ENCODE measurements around the gene LNX2.
"Not testable (repeated sequence)": the region's sequence is repeated elsewhere in the genome, so short reads cannot be mapped to it uniquely, and the experiment has no call there.

LNX2 gene

GRCh38 chr13:27637289-27637626 is 16.9 kb upstream of the LNX2 start:
- no peak for DNase-seq (ENCODE audit: low read depth)

DNA sequence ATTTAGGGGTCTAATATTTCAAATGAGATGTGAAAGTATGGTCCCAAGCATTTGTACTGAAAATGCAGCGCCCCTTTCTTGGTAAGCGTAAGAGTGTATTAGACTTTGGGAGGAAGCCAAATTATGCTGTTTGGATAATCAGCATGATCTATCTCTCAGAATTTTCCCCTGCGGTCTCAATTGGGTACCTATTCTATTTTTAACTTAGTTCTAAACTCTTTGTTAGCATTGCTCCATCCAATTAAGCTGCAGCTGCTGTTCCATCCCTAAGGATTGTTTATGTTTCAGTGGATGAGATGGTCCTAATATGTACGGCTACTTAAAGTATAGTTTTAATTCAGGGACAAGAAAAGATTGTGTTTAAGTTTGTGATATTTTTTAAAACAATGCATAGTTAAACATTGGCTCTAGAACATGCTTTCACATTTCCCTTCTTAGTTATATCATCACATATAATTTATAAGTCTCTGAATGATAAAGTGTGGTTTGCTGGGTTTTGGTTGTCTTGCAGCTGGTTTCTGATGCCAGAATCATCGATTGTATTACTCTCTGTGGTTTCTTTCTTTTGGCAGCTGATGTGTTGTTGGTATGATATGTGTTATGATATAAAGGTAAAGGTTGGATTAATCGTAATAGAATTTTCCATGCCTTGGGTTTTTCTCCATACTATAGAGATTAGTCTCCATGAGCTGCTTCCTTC is 16.4 kb upstream of the LNX2 start:
- no peak for DNase-seq (ENCODE audit: low read depth)

GRCh38 chr13:27635266-27635665 is 14.9 kb upstream of the LNX2 start:
- no peak for DNase-seq (ENCODE audit: low read depth)

DNA sequence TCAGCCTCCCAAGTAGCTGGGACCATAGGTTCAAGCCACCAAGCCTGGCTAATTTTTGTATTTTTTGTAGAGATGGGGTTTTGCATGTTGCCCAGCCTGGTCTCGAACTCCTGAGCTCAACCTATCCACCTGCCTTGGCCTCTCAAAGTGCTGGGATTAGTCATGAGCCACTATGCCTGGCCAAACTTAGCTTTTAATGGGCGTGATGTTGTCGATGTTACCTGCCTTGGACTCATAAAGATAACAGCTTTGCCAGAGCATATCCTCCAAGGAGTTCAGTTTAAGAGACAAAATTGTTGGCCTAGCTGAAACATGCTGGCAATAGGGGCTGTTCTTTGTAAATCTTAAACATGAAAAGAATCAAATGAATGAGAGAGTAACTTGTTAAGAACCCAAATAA is 14.5 kb upstream of the LNX2 start:
- DNase-seq (ENCODE audit: low read depth) = no peak

DNA sequence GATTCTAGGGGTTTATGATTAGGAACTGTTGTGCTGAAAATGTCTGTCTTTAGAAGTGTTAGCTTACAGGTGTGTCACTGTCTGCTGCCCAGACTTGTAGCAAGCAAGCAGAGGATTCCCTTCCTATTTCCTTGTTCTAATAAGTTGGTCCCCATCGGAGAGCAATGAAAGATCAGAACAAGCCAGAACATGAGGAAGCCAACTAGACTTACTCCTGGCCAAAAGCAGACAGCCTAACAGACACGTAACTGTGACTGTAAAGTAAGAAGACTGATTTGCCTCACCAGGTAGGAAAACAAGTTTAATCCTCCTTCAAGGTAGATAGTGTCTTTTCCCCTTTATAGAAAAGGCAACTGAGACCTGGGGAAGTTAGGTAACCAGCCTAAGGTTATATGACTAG is 13.9 kb upstream of the LNX2 start:
- DNase-seq (ENCODE audit: low read depth) = no peak

GRCh38 chr13:27632648-27633047 is 12.3 kb upstream of the LNX2 start:
- DNase-seq (ENCODE audit: low read depth) = no peak

- DNase-seq (ENCODE audit: low read depth) = no peak
Measured at GRCh38 chr13:27632214-27632613, 11.9 kb upstream of the LNX2 start.

- no peak for DNase-seq (ENCODE audit: low read depth)
Measured at GRCh38 chr13:27631665-27632064, 11.3 kb upstream of the LNX2 start.

DNA sequence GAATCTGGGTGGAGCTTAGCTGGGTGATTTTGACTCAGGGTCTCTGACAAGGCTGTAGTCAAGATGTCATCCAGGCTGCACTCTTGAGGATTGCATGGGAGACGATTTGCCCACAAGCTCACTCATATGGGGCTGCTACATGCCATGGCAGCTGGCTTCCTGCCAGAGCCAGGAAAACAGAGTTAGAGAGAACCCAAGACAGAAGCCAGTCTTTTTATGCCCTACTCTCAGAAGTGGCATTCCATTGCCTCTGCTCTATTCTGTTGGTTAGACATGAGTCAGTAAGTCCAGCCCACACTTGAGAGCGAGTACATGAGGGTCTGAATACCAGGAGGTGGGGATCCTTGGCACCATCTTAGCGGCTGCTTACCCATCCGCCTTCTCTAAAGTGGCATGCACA is 10.8 kb upstream of the LNX2 start:
- no peak for DNase-seq (ENCODE audit: low read depth)

- not testable (repeated sequence) for DNase-seq (ENCODE audit: low read depth)
Measured at GRCh38 chr13:27628766-27629165, 8.4 kb upstream of the LNX2 start.

- no peak for DNase-seq (ENCODE audit: low read depth)
Measured at GRCh38 chr13:27628081-27628480, 7.8 kb upstream of the LNX2 start.

DNA sequence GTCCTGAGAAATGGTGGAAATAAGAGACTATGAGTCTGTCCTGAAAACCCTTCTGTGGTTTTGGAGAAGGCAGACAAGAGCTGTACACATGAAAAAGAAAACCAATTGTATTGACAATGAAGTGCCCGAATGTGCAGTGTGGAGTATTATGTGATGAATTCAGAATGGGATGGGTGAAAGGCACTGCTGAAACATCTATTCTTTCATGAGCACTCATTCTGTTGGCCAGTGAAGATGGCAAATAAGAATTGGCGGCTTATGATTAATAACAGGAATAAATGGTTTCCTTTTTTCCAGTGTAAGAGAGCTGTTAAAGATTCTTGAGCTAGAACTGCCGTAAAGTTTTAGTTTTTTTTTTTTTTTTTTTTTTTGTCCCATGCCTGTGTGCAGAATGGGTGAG is 7.1 kb upstream of the LNX2 start:
- no peak for DNase-seq (ENCODE audit: low read depth)

- no peak for DNase-seq (ENCODE audit: low read depth)
Measured at GRCh38 chr13:27625839-27626238, 5.5 kb upstream of the LNX2 start.

DNA sequence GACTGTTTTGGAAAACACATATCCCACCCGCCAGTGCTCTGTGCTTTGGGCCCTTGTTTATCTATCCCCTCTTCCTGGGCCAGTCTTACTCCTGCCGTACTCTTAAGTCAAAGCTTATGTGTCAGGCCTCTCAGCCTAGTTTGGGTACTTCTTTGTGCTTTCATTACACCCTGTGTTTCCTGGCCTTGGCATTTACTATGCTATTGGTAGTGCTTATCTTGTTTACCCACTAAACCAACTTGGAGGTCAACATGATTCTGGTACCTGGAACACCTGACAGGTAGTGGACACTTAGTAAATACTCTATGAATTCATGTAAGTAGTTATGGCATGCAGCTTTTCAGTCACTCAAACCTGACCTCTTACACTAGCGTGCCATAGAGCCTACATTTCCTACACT is 3.7 kb upstream of the LNX2 start:
- no peak for DNase-seq (ENCODE audit: low read depth)

DNA sequence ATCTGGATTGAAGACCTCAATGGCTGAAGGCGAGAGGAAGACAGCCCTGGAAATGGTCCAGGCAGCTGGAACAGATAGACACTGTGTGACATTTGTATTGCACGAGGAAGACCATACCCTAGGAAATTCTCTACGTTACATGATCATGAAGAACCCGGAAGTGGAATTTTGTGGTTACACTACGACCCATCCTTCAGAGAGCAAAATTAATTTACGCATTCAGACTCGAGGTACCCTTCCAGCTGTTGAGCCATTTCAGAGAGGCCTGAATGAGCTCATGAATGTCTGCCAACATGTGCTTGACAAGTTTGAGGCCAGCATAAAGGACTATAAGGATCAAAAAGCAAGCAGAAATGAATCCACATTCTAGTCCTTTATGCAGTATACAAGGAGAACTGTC is 2.6 kb upstream of the LNX2 start:
- no peak for DNase-seq (ENCODE audit: low read depth)

- DNase-seq (ENCODE audit: low read depth) = no peak
Measured at GRCh38 chr13:27622102-27622820, 1.9 kb upstream of the LNX2 start.

DNA sequence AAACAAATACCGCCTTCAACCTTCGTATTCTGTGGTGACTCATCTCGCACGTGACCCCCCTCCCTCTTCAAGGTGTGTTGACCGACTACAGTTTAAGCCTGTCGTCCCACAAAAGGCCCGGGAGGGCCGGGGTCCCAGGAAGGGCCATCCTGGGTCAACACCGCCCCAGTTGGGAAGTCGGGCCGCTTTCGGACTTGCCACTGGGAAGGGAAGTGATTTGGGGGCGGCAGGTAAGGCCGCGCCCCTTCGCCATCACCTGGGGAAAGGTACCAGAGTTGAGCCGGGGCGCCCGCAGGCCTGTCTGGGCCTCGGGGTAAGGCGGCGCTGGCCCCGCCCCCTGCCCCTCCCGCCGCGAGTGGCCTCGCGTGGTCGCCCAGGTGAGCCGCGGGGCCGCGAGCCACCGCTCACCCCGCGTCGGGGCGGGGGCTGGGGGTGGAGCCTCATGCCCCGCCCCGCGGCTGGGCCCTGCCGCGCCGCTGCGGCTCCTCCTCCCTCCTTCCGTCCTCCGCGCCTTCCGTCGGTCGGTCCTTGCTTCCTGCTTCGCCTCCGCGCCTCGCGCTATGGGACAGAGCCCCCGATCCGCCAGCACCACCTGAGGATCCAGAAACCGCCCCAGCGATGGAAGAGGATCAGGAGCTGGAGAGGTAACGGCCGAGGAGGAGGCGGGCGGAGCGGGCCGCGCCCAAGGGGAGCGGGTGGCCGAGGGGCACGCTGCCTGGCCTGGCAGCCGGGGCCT is 1.2 kb upstream of the LNX2 start, which contains the start of gene POLR1D:
Gene POLR1D, plus strand, starts transcription at position 527 of the 736 bp plus-strand sequence. Its CDS starts 92 bp downstream, at position 619.
- no peak for DNase-seq (ENCODE audit: low read depth)

GRCh38 chr13:27621116-27621365 is 712 bp upstream of the LNX2 start:
- DNase-seq (ENCODE audit: low read depth) = no peak

GRCh38 chr13:27619728-27620376 is 477 bp downstream of the LNX2 start:
- DNase-seq (ENCODE audit: low read depth) = no peak

- no peak for DNase-seq (ENCODE audit: low read depth)
Measured at GRCh38 chr13:27619093-27619727, 1.1 kb downstream of the LNX2 start.

DNA sequence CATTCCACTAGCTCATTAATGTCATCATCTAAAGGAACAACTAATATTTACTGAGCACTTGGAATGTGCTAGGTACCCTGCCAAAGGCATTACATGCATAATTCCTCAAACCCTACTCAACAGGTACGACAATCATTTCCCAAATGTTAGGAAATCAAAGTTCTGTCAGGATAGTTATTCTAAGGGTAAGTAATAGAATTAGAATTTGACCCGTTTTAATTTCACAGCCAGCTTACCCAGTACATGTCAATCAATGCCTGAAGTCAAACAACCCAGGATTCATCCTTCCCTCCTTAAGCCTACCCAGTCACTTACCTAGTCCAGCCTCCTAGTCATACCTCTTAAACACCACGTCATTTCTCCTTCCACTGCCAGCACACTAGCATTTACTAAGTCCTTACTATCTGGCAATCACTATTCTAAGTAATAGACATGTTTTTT is 2.4 kb downstream of the LNX2 start:
- no peak for DNase-seq (ENCODE audit: low read depth)

DNA sequence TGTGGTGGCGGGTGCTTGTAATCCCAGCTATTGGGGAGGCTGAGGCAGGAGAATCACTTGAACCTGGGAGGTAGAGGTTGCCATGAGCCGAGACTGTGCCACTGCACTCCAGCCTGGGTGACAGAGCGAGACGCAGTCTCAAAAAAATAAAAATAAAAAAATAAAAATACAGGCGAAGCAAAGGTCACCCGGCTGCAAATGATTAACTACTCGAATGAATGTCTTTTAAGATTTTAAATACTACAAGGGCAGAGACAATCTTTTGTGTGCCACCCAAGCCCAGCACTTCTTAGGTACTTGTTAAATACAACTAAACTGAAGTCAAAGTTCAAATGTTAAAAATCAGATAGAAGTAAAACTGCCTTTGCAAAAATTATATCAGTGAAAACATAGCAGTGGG is 6.7 kb downstream of the LNX2 start:
- DNase-seq (ENCODE audit: low read depth) = no peak
